ENCODE measurements around the gene NFS1. TPM values are rescaled to one million over a fixed set of nuclear protein-coding genes. Genes with fewer than 3 reads are reported as not detected.
"Not testable (repeated sequence)": the region's sequence is repeated elsewhere in the genome, so short reads cannot be mapped to it uniquely, and the experiment has no call there.

The NFS1 gene
- total RNA-seq, 1 donor from 2014 or later: 26.0 TPM

- peaks cover 11% of the 10 kb centered on the region for H3K36me3 Mint-ChIP-seq (ENCODE audit: unreplicated experiment)
- no peak overlapping the region for H3K27ac Mint-ChIP-seq (ENCODE audit: unreplicated experiment)
- no peak for TF ChIP-seq CTCF (IDR thresholded peaks at IDR 0.05)
- no peak overlapping the region for H3K4me3 Mint-ChIP-seq (ENCODE audit: unreplicated experiment)
- H3K4me1 Mint-ChIP-seq (ENCODE audit: unreplicated experiment): peaks cover 21% of the 10 kb centered on the region
- no peaks in the 10 kb centered on the region for H3K27me3 Mint-ChIP-seq (ENCODE audit: unreplicated experiment)
- H3K9me3 Mint-ChIP-seq (ENCODE audit: unreplicated experiment): no peaks in the 10 kb centered on the region
- peak; percentile 17 for DNase-seq (ENCODE audit: extremely low spot score, unreplicated experiment)
Measured at GRCh38 chr20:35695245-35695749, 3.9 kb downstream of the NFS1 start.

GRCh38 chr20:35690265-35690664 lies 8.9 kb downstream of the NFS1 start:
- Mint-ChIP-seq H3K27ac (ENCODE audit: unreplicated experiment) (no peak overlapping the region), H3K4me3 (ENCODE audit: unreplicated experiment) (no peak overlapping the region), H3K9me3 (ENCODE audit: unreplicated experiment) (no peaks in the 10 kb centered on the region), H3K36me3 (ENCODE audit: unreplicated experiment) (peaks cover 19% of the 10 kb centered on the region), H3K27me3 (ENCODE audit: unreplicated experiment) (no peaks in the 10 kb centered on the region), H3K4me1 (ENCODE audit: unreplicated experiment) (no peaks in the 10 kb centered on the region)
- DNase-seq (ENCODE audit: extremely low spot score, unreplicated experiment): peak; percentile 11
- no peak for TF ChIP-seq CTCF (IDR thresholded peaks at IDR 0.05)

GRCh38 chr20:35686872-35687271 lies 12.3 kb downstream of the NFS1 start:
- not testable (repeated sequence) for H3K4me3 Mint-ChIP-seq (ENCODE audit: unreplicated experiment); DNase-seq (ENCODE audit: extremely low spot score, unreplicated experiment); H3K27ac Mint-ChIP-seq (ENCODE audit: unreplicated experiment); H3K9me3 Mint-ChIP-seq (ENCODE audit: unreplicated experiment); H3K27me3 Mint-ChIP-seq (ENCODE audit: unreplicated experiment); H3K4me1 Mint-ChIP-seq (ENCODE audit: unreplicated experiment)
- TF ChIP-seq CTCF (IDR thresholded peaks at IDR 0.05): peak; percentile 33
- H3K36me3 Mint-ChIP-seq (ENCODE audit: unreplicated experiment): peaks cover 16% of the 10 kb centered on the region

GRCh38 chr20:35685368-35685767 lies 13.8 kb downstream of the NFS1 start:
- not testable (repeated sequence) for H3K4me3 Mint-ChIP-seq (ENCODE audit: unreplicated experiment); H3K9me3 Mint-ChIP-seq (ENCODE audit: unreplicated experiment); H3K4me1 Mint-ChIP-seq (ENCODE audit: unreplicated experiment); H3K27me3 Mint-ChIP-seq (ENCODE audit: unreplicated experiment); H3K27ac Mint-ChIP-seq (ENCODE audit: unreplicated experiment)
- peaks cover 21% of the 10 kb centered on the region for H3K36me3 Mint-ChIP-seq (ENCODE audit: unreplicated experiment)
- DNase-seq (ENCODE audit: extremely low spot score, unreplicated experiment): peak; percentile 27

GRCh38 chr20:35681960-35682359 lies 17.2 kb downstream of the NFS1 start:
- Mint-ChIP-seq H3K27ac (ENCODE audit: unreplicated experiment) (no peak overlapping the region), H3K27me3 (ENCODE audit: unreplicated experiment) (no peaks in the 10 kb centered on the region)

More at GRCh38 chr20:35681960-35682359, 17.2 kb downstream of the NFS1 start:
- Mint-ChIP-seq H3K4me3 (ENCODE audit: unreplicated experiment) (no peak overlapping the region), H3K9me3 (ENCODE audit: unreplicated experiment) (no peaks in the 10 kb centered on the region), H3K36me3 (ENCODE audit: unreplicated experiment) (peaks cover 11% of the 10 kb centered on the region), H3K4me1 (ENCODE audit: unreplicated experiment) (no peaks in the 10 kb centered on the region)
- no peak for TF ChIP-seq CTCF (IDR thresholded peaks at IDR 0.05)
- DNase-seq (ENCODE audit: extremely low spot score, unreplicated experiment): no peak

Data from osteocyte (in vitro differentiated cells).